ENCODE measurements around the gene SORCS3.

GRCh38 chr10:104824380-104825006 is 183.4 kb downstream of the SORCS3 start:
- TF ChIP-seq CTCF (IDR thresholded peaks at IDR 0.05 in 2 of 3, conservative IDR thresholded peaks at IDR 0.05 in 1 of 3; ENCODE audit: borderline replicate concordance in 1 of 3, insufficient read depth in 1 of 3, low read depth in 2 of 3, low read length in 2 of 3) (no peak), SIN3A (IDR thresholded peaks at IDR 0.05; ENCODE audit: low read depth) (peak; percentile 80), POLR2A (IDR thresholded peaks at IDR 0.05; ENCODE audit: borderline replicate concordance, extremely low read depth, insufficient read depth, insufficient read length) (no peak), EZH2 (IDR thresholded peaks at IDR 0.05) (no peak), MAX (IDR thresholded peaks at IDR 0.05) (peak; percentile 26; the same call in 1 of the 2 replicates), SP1 (IDR thresholded peaks at IDR 0.05; ENCODE audit: low read depth) (no peak), ZNF274 (IDR thresholded peaks at IDR 0.05; ENCODE audit: low read depth, low read length) (no peak), POLR2AphosphoS5 (IDR thresholded peaks at IDR 0.05; ENCODE audit: low read depth, low read length) (peak; percentile 62; the same call in 1 of the 2 replicates), YY1 (IDR thresholded peaks at IDR 0.05; ENCODE audit: extremely low read depth, insufficient replicate concordance, low read depth, low read length) (no peak), EZH2phosphoT487 (IDR thresholded peaks at IDR 0.05; ENCODE audit: borderline replicate concordance) (no peak), FOSL1 (IDR thresholded peaks at IDR 0.05; ENCODE audit: low read depth) (no peak), REST (IDR thresholded peaks at IDR 0.05; ENCODE audit: low read depth) (peak; percentile 100; the same call in 1 of the 2 replicates), ZBTB33 (IDR thresholded peaks at IDR 0.05; ENCODE audit: extremely low read depth, insufficient replicate concordance, low read length) (no peak)
